Testis (tissue), 2 donors: Measurements from ENCODE around the gene IVL.

ENCODE experiments used
- POLR2A ChIP-seq: fragments of 450-650 bp; IDR thresholded peaks from one replicate; pipeline ENCODE4 v1.6.1; 2017; ENCODE audit warnings: antibody characterized with exemption, mild to moderate bottlenecking, moderate library complexity
- TF ChIP-seq, protein P1 (sequence below), 3 experiments: fragments of 450-650 bp in 2 of 3; fragments of 200-600 bp in 1 of 3; sonication (generic) in 1 of 3; IDR thresholded peaks; one replicate each; pipeline ENCODE4 v1.5.1; 2016 to 2019; ENCODE audit warnings: antibody characterized with exemption in 3 of 3, mild to moderate bottlenecking in 2 of 3, moderate library complexity in 1 of 3

DNA sequence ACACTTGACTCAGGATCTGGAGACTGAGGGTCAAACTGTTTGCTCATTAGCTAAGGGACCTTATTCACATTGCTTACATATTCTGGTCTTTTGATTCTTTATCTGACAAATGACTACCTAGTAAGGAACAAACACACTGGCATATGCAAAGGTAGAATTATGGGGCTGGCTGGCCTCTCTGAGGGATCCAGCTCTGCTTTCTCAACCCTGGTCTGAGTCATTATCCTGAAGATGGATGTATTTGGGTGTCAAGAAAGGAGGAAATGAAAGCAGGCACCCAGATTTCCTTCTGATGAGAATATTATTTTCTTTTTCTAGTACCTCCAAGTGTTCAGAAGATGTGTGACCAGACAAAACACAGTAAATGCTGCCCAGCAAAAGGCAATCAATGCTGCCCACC lies 24.3 kb upstream of the IVL start:
- TF ChIP-seq, protein P1, sequence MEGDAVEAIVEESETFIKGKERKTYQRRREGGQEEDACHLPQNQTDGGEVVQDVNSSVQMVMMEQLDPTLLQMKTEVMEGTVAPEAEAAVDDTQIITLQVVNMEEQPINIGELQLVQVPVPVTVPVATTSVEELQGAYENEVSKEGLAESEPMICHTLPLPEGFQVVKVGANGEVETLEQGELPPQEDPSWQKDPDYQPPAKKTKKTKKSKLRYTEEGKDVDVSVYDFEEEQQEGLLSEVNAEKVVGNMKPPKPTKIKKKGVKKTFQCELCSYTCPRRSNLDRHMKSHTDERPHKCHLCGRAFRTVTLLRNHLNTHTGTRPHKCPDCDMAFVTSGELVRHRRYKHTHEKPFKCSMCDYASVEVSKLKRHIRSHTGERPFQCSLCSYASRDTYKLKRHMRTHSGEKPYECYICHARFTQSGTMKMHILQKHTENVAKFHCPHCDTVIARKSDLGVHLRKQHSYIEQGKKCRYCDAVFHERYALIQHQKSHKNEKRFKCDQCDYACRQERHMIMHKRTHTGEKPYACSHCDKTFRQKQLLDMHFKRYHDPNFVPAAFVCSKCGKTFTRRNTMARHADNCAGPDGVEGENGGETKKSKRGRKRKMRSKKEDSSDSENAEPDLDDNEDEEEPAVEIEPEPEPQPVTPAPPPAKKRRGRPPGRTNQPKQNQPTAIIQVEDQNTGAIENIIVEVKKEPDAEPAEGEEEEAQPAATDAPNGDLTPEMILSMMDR (IDR thresholded peaks at IDR 0.05): no peak
- TF ChIP-seq POLR2A: no peak
